Esophagus squamous epithelium (tissue), 5 donors: ENCODE measurements around the gene RIF1. TPM values are rescaled to one million over a fixed set of nuclear protein-coding genes. Genes with fewer than 3 reads are reported as not detected.
A peak's percentile ranks its signal among the peaks of the same experiment; 100 is the strongest.

ENCODE experiments used
- DNase-seq: peaks from one replicate; lab custom pipeline; 2025; lab: John Stamatoyannopoulos, UW
- H3K27ac ChIP-seq, 4 donors: fragments of 200-600 bp; sonication (generic); one replicate each; pipeline ENCODE4 v1.5.1; 2016 to 2019; ENCODE audit warnings: mild to moderate bottlenecking in 1 of 4
- H3K27me3 ChIP-seq, 4 donors: fragments of 200-600 bp; sonication (generic); 1 replicate in 3 of 4; 2 replicates in 1 of 4; pipeline versions ENCODE4 v1.5.1 to v1.6.0; 2017 to 2021; ENCODE audit warnings: antibody characterized with exemption in 1 of 4
- H3K36me3 ChIP-seq, 3 donors: fragments of 200-600 bp; sonication (generic); one replicate each; pipeline ENCODE4 v1.5.1; 2016 to 2019
- H3K4me1 ChIP-seq, 3 donors: fragments of 200-600 bp; sonication (generic); one replicate each; pipeline ENCODE4 v1.5.1; 2017 to 2019
- H3K4me3 ChIP-seq, 4 donors: fragments of 200-600 bp; sonication (generic); 1 replicate in 3 of 4; 2 replicates in 1 of 4; pipeline ENCODE4 v1.5.1; 2016 to 2019; ENCODE audit warnings: mild to moderate bottlenecking in 2 of 4, moderate library complexity in 1 of 4
- H3K9me3 ChIP-seq, 3 donors: fragments of 200-600 bp; sonication (generic); one replicate each; pipeline ENCODE4 v1.5.1; 2016 to 2019
- CTCF ChIP-seq, 6 experiments: fragments of 450-650 bp in 4 of 6; fragments of 200-600 bp in 2 of 6; sonication (generic) in 2 of 6; IDR thresholded peaks; one replicate each; pipeline ENCODE4 v1.5.1; 2016 to 2019; ENCODE audit warnings: antibody characterized with exemption in 6 of 6, mild to moderate bottlenecking in 4 of 6, moderate library complexity in 4 of 6
- POLR2A ChIP-seq, 4 donors: fragments of 450-650 bp; IDR thresholded peaks; one replicate each; pipeline ENCODE4 v1.6.1; 2017; ENCODE audit warnings: antibody characterized with exemption in 4 of 4, mild to moderate bottlenecking in 4 of 4, moderate library complexity in 3 of 4
- WGBS, 2 donors: methylation state at CpG; one replicate each; pipeline ENCODE4 v1.1.5; 2018; 5-methylcytosine and 5-hydroxymethylcytosine counted together
- intact Hi-C: fragments of 100-400 bp; cut with DNase I; formaldehyde crosslinking; loops from one replicate; pipeline ENCODE4 v1.15.0; 2022
- total RNA-seq, 4 donors: library from RNA; depleted of rRNA; stranded (reverse); fragments of >200 nt; gene quantifications; one replicate each; pipeline ENCODE4 v1.1.0, GENCODE V29; 2016
- donor health status: DM: yes; HTN: yes; CAD: no.

The RIF1 gene
- 10 to 100 TPM; 14.4 to 41.4 (median 24.4) TPM for total RNA-seq

- H3K27ac ChIP-seq = peak within 1 kb of the TSS; percentile 85 to 97 (median 92)
- DNase-seq = peak; percentile 37
- intact Hi-C loops = loop anchor here (10.0 kb wide), 1 partner anchor 115 kb away; no protein-coding TSS in a partner anchor
- H3K4me3 ChIP-seq = peak within 1 kb of the TSS; percentile 75 to 98 (median 88)
- peak in 2 of 4 donors; percentile 32 to 38 for TF ChIP-seq POLR2A (IDR thresholded peaks at IDR 0.05)
- peak; percentile 40 to 75 (median 67) for TF ChIP-seq CTCF (IDR thresholded peaks at IDR 0.05)
- no peaks in the 10 kb centered on the region for H3K9me3 ChIP-seq
- H3K36me3 ChIP-seq = peaks cover 0 to 27% (median 4%) of the 10 kb centered on the region in 3 donors
- WGBS, 2 donors = 2 to 20% methylated on average over 1 to 19 of the region's 65 CpGs
- peaks cover 0 to 31% (median 10%) of the 10 kb centered on the region in 3 donors for H3K4me1 ChIP-seq
- H3K27me3 ChIP-seq = no peaks in the 10 kb centered on the region
Observed at GRCh38 chr2:151409601-151410484, at the start of gene RIF1. Gene RIF1 (plus strand): TSS chr2:151409902. CDS start chr2:151410424, 522 bp downstream.

- Histone ChIP-seq H3K4me3 (no peak overlapping the region), H3K27me3 (no peaks in the 10 kb centered on the region), H3K4me1 (peaks cover 0 to 1% (median 0%) of the 10 kb centered on the region in 3 donors), H3K9me3 (no peaks in the 10 kb centered on the region), H3K27ac (no peak overlapping the region), H3K36me3 (no peaks in the 10 kb centered on the region)
- DNase-seq = no peak
- 74% methylated on average over 3 of the region's 3 CpGs for WGBS, 2 donors
- intact Hi-C loops = no loop called here
- TF ChIP-seq CTCF (IDR thresholded peaks at IDR 0.05) (no peak), POLR2A (IDR thresholded peaks at IDR 0.05) (no peak)
Observed at GRCh38 chr2:151361674-151362370, 47.9 kb upstream of the RIF1 start.

- intact Hi-C loops = no loop called here
- TF ChIP-seq CTCF (IDR thresholded peaks at IDR 0.05) (no peak), POLR2A (IDR thresholded peaks at IDR 0.05) (no peak)
- H3K4me3 ChIP-seq = peak overlapping the region in 1 of 4 donors; percentile 26
- no peaks in the 10 kb centered on the region for H3K36me3 ChIP-seq
- H3K4me1 ChIP-seq = no peaks in the 10 kb centered on the region
- H3K27ac ChIP-seq = peak overlapping the region in 1 of 4 donors; percentile 21
- no peaks in the 10 kb centered on the region for H3K27me3 ChIP-seq
- DNase-seq = no peak
- 52 to 68% methylated on average over 8 of the region's 8 CpGs for WGBS, 2 donors
- H3K9me3 ChIP-seq = no peaks in the 10 kb centered on the region
Observed at GRCh38 chr2:151363709-151364108, 46.0 kb upstream of the RIF1 start.

- Histone ChIP-seq H3K27me3 (no peaks in the 10 kb centered on the region), H3K4me3 (no peak overlapping the region), H3K27ac (no peak overlapping the region), H3K9me3 (no peaks in the 10 kb centered on the region), H3K4me1 (no peaks in the 10 kb centered on the region), H3K36me3 (no peaks in the 10 kb centered on the region)
- DNase-seq = no peak
- no peak for TF ChIP-seq CTCF (IDR thresholded peaks at IDR 0.05)
- TF ChIP-seq POLR2A (IDR thresholded peaks at IDR 0.05) = no peak
- WGBS, 2 donors = 74 to 82% methylated on average over 2 of the region's 2 CpGs
- intact Hi-C loops = no loop called here
Observed at GRCh38 chr2:151367571-151367970, 42.1 kb upstream of the RIF1 start.

GRCh38 chr2:151374436-151374835 is 35.3 kb upstream of the RIF1 start:
- H3K27me3 ChIP-seq = no peaks in the 10 kb centered on the region
- H3K36me3 ChIP-seq = no peaks in the 10 kb centered on the region
- no peak for DNase-seq
- intact Hi-C loops = no loop called here
- H3K27ac ChIP-seq = no peak overlapping the region
- no peaks in the 10 kb centered on the region for H3K9me3 ChIP-seq
- H3K4me1 ChIP-seq = no peaks in the 10 kb centered on the region
- H3K4me3 ChIP-seq = no peak overlapping the region
- 14 to 20% methylated on average over 3 of the region's 3 CpGs for WGBS, 2 donors
- TF ChIP-seq CTCF (IDR thresholded peaks at IDR 0.05) (no peak), POLR2A (IDR thresholded peaks at IDR 0.05) (no peak)
